ENCODE results near the gene PPP1R1C.
"Not testable (repeated sequence)": the region's sequence is repeated elsewhere in the genome, so short reads cannot be mapped to it uniquely, and the experiment has no call there.

GRCh38 chr2:182030875-182031274 is 45.2 kb downstream of the PPP1R1C start:
- TF ChIP-seq TAF1 (conservative IDR thresholded peaks at IDR 0.05); CTCF (IDR thresholded peaks at IDR 0.05; ENCODE audit: low read depth, low read length, missing input control); RXRA (IDR thresholded peaks at IDR 0.05); ATF3 (IDR thresholded peaks at IDR 0.05); YY1 (IDR thresholded peaks at IDR 0.05); RAD21 (IDR thresholded peaks at IDR 0.05); MAX (IDR thresholded peaks at IDR 0.05); EGR1 (IDR thresholded peaks at IDR 0.05; ENCODE audit: low read depth in 2 of 2); GABPA (IDR thresholded peaks at IDR 0.05 in 1 of 2, conservative IDR thresholded peaks at IDR 0.05 in 1 of 2); REST (IDR thresholded peaks at IDR 0.05); HNF4A (conservative IDR thresholded peaks at IDR 0.05): not testable (repeated sequence)

Measured in liver (tissue), 3 donors.